ENCODE data around the gene PSG11. TPM values are rescaled to one million over a fixed set of nuclear protein-coding genes. Genes with fewer than 3 reads are reported as not detected.
"Not testable (repeated sequence)": the region's sequence is repeated elsewhere in the genome, so short reads cannot be mapped to it uniquely, and the experiment has no call there.

The PSG11 gene
- total RNA-seq, 1 experiment from 2014 or later = not detected

DNA sequence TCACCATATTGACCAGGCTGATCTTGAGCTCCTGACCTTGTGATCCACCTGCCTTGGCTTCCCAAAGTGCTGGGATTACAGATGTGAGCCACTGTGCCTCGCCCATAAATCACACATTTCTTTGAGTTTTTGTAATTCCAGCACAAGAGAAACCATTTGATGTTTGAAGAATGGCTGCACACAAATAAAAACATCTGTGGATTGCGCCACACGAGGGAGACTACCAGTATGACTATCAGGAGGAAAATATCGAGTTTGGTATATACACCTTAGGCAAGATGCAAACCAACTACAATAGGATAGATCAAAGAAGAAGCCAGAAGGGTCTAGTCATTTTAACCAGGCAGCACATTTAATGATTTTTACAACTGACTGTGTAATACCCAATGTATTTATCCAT, 20.4 kb downstream of the PSG11 start:
- H3K9me2 ChIP-seq (ENCODE audit: insufficient read depth); H3K27ac ChIP-seq; POLR2A ChIA-PET (ENCODE audit: unreplicated experiment); H3K4me2 ChIP-seq; H3K27me3 ChIP-seq (ENCODE audit: insufficient read depth, low read depth); H4K20me1 ChIP-seq (ENCODE audit: insufficient read depth); H3K4me3 ChIP-seq; intact Hi-C loops (cut with micrococcal nuclease; ENCODE audit: unreplicated experiment); H3K36me3 ChIP-seq (ENCODE audit: low read depth); H3K79me2 ChIP-seq (ENCODE audit: low read depth); CTCF ChIA-PET; DNase-seq; H3K9me3 ChIP-seq (ENCODE audit: insufficient read depth, low read depth); BruUV-seq (replicated peaks); H2AFZ ChIP-seq: not testable (repeated sequence)
- peaks cover 13% of the 10 kb centered on the region; the same call in 1 of the 2 replicates for H3F3A ChIP-seq (ENCODE audit: insufficient read depth, low read depth)
- H3K4me1 ChIP-seq (replicated peaks; ENCODE audit: insufficient read depth) = peaks cover 21% of the 10 kb centered on the region

DNA sequence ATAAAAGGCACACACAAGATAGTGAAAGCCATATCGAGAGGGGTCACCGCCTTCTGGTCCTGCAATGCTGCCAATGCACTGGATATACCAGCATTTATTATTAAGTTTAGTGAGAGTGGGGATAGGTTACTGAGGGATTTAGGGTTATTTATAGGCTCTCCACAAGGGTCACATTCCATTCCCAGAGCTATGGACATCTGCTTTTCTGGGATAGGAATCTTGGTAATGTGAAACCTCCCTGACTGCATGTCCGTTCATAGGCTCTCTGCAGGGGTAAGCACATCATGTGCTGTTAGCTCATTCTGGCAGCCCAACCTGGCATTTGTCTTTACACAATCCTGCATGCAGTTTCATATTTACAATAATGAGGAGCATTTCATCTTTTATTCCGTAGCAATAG, 21.4 kb downstream of the PSG11 start:
- H4K20me1 ChIP-seq (ENCODE audit: insufficient read depth); H3K4me2 ChIP-seq; BruUV-seq (replicated peaks); DNase-seq; H3K9me3 ChIP-seq (ENCODE audit: insufficient read depth, low read depth); H3K4me3 ChIP-seq; H3K27ac ChIP-seq; H3K27me3 ChIP-seq (ENCODE audit: insufficient read depth, low read depth); CTCF ChIA-PET; POLR2A ChIA-PET (ENCODE audit: unreplicated experiment); intact Hi-C loops (cut with micrococcal nuclease; ENCODE audit: unreplicated experiment); H3K36me3 ChIP-seq (ENCODE audit: low read depth); H2AFZ ChIP-seq; H3K9me2 ChIP-seq (ENCODE audit: insufficient read depth); H3K79me2 ChIP-seq (ENCODE audit: low read depth): not testable (repeated sequence)
- Histone ChIP-seq H3K4me1 (replicated peaks; ENCODE audit: insufficient read depth) (peaks cover 21% of the 10 kb centered on the region), H3F3A (ENCODE audit: insufficient read depth, low read depth) (peaks cover 13% of the 10 kb centered on the region; the same call in 1 of the 2 replicates)

DNA sequence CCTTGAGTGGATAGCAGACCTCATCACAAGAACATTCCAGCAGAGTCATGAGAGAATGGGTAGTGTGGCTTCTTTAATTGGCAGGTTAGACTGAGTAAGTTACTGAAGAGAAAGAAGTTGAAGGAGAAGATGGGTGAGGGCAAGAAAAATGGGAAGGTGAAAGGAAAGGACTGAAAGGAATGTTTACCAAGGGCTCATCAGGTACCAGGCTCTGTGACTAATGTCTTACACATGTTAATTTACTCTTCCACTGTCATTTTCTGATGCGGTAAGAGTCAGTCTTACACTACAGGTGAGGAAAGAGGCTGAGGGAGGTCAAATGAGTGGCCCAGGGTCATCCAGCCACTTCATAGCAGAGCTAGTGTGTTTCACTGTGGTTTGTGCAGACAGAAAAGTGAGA, 22.6 kb downstream of the PSG11 start:
- H3K9me3 ChIP-seq (ENCODE audit: insufficient read depth, low read depth); H3K4me2 ChIP-seq; H3K36me3 ChIP-seq (ENCODE audit: low read depth); intact Hi-C loops (cut with micrococcal nuclease; ENCODE audit: unreplicated experiment); H4K20me1 ChIP-seq (ENCODE audit: insufficient read depth); H3K9me2 ChIP-seq (ENCODE audit: insufficient read depth); H3K79me2 ChIP-seq (ENCODE audit: low read depth); H3K27me3 ChIP-seq (ENCODE audit: insufficient read depth, low read depth); BruUV-seq (replicated peaks); H2AFZ ChIP-seq; POLR2A ChIA-PET (ENCODE audit: unreplicated experiment); CTCF ChIA-PET; H3K4me3 ChIP-seq: not testable (repeated sequence)
- Histone ChIP-seq H3F3A (ENCODE audit: insufficient read depth, low read depth) (peaks cover 13% of the 10 kb centered on the region; the same call in 1 of the 2 replicates), H3K27ac (peak overlapping the region; percentile 57), H3K4me1 (replicated peaks; ENCODE audit: insufficient read depth) (peaks cover 21% of the 10 kb centered on the region)
- DNase-seq = peak in 1 of 2 experiments; percentile 41

DNA sequence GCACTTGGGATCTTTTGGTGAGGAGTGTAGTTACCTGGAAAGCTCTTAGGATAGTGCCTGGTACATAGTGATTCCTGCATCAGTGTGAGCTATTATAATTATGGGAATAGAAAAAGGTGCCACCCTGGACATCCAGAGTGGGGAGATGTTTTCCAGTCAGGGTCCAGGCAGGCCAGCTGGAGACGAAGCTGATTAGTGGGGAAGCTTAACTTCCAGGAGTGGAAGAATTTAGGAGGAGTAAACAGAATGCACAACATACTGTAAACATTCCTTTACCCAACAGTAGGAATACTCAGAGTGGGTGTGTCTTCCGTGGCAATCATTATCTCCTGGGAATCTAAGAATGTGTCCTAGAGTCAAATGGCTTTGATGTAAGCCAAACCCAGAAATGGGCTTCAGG, 23.3 kb downstream of the PSG11 start:
- POLR2A ChIA-PET (ENCODE audit: unreplicated experiment); H3K79me2 ChIP-seq (ENCODE audit: low read depth); H3K4me3 ChIP-seq; H3K9me2 ChIP-seq (ENCODE audit: insufficient read depth); DNase-seq; H3K36me3 ChIP-seq (ENCODE audit: low read depth); H2AFZ ChIP-seq; H3K9me3 ChIP-seq (ENCODE audit: insufficient read depth, low read depth); H3K27me3 ChIP-seq (ENCODE audit: insufficient read depth, low read depth); intact Hi-C loops (cut with micrococcal nuclease; ENCODE audit: unreplicated experiment); BruUV-seq (replicated peaks); H4K20me1 ChIP-seq (ENCODE audit: insufficient read depth): not testable (repeated sequence)
- CTCF ChIA-PET = interaction anchor here (0.8 kb wide), 1 partner anchor 375 kb away, joined by 3 read pairs; no protein-coding TSS in a partner anchor
- Histone ChIP-seq H3K4me2 (peak overlapping the region; percentile 14; the same call in 1 of the 2 replicates), H3F3A (ENCODE audit: insufficient read depth, low read depth) (peaks cover 13% of the 10 kb centered on the region; the same call in 1 of the 2 replicates), H3K27ac (peak overlapping the region; percentile 65; the same call in 1 of the 2 replicates), H3K4me1 (replicated peaks; ENCODE audit: insufficient read depth) (peaks cover 21% of the 10 kb centered on the region)

DNA sequence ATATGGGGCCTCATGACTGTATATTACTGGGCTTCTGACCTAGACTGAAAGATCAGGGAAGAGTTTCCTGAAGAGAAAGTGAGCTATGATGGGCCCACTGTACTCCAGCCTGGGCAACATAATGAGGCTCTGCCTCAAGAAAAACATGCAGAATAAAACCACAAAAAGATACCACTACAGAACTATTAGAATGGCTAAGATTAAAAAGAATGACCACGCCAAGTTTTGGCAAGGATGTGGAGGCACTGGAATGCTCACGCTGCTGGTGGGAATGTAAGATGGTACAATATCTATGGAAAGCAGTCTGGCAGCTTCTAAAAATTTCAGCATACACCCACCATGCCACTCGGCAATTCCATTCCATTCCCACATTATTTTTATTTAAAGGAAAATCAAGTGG, 30.1 kb downstream of the PSG11 start:
- H2AFZ ChIP-seq; DNase-seq; BruUV-seq (replicated peaks); H3K9me3 ChIP-seq (ENCODE audit: insufficient read depth, low read depth); H3K9me2 ChIP-seq (ENCODE audit: insufficient read depth); H3F3A ChIP-seq (ENCODE audit: insufficient read depth, low read depth); H3K79me2 ChIP-seq (ENCODE audit: low read depth); H3K4me2 ChIP-seq; H4K20me1 ChIP-seq (ENCODE audit: insufficient read depth); H3K36me3 ChIP-seq (ENCODE audit: low read depth); CTCF ChIA-PET; H3K27me3 ChIP-seq (ENCODE audit: insufficient read depth, low read depth); H3K4me3 ChIP-seq; intact Hi-C loops (cut with micrococcal nuclease; ENCODE audit: unreplicated experiment); POLR2A ChIA-PET (ENCODE audit: unreplicated experiment); H3K27ac ChIP-seq: not testable (repeated sequence)
- peaks cover 11% of the 10 kb centered on the region; the same call in 1 of the 2 replicates for H3K4me1 ChIP-seq (replicated peaks; ENCODE audit: insufficient read depth)

DNA sequence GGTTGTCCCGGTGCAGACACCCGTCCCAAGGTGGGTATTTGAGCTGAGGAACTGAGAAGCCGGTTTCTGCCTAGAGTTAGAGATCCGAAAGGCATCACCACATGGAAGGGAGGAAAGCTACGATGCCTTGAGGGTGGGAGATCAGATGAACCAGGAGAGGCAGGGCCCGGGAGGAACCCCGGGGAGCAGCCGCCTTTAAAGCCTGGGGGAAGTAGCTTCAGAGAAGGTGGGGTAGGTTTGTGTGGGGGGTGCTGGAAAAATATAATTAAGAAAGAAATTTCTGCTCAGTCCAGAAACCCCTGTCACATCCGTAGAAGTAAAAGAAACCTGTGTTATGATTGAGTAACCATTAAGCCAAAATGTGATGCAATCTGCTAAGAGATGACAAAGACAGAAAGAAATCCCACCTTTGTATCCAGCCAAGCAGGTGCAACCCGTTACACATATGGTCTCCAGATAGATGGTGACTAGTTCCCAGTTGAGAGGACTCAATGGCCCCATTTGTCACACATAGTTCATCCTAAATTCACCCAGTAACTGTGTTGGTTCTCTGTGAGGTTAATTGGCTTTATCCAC, 34.2 kb downstream of the PSG11 start:
- H3K27ac ChIP-seq; H3K9me3 ChIP-seq (ENCODE audit: insufficient read depth, low read depth); H3K79me2 ChIP-seq (ENCODE audit: low read depth); H3K4me2 ChIP-seq; H3K27me3 ChIP-seq (ENCODE audit: insufficient read depth, low read depth); BruUV-seq (replicated peaks); H4K20me1 ChIP-seq (ENCODE audit: insufficient read depth); POLR2A ChIA-PET (ENCODE audit: unreplicated experiment); intact Hi-C loops (cut with micrococcal nuclease; ENCODE audit: unreplicated experiment); CTCF ChIA-PET; H3K9me2 ChIP-seq (ENCODE audit: insufficient read depth); H3F3A ChIP-seq (ENCODE audit: insufficient read depth, low read depth); H2AFZ ChIP-seq; H3K4me3 ChIP-seq; H3K36me3 ChIP-seq (ENCODE audit: low read depth): not testable (repeated sequence)
- peak; percentile 8 to 60 for DNase-seq
- peaks cover 11% of the 10 kb centered on the region; the same call in 1 of the 2 replicates for H3K4me1 ChIP-seq (replicated peaks; ENCODE audit: insufficient read depth)
